IMR-90 (cell line): Measurements from ENCODE around the gene SLC1A5. TPM values are rescaled to one million over a fixed set of nuclear protein-coding genes. Genes with fewer than 3 reads are reported as not detected.

ENCODE experiments used
- ATAC-seq: fragments of 200-7000 bp; cut with Tn5 transposase; 2 replicates; pipeline ENCODE4 v1.9.1; 2020; ENCODE audit warnings: low read depth, mild to moderate bottlenecking, moderate library complexity
- BruUV-seq: library from RNA; stranded (reverse); fragments of 400-500 nt; replicated peaks from 2 replicates; lab custom pipeline; 2021; lab: Mats Ljungman, UMichigan
- CTCF ChIA-PET: fragments of 300-600 bp; formaldehyde crosslinking; extraction: SDS; loops from one replicate; lab custom pipeline; 2021; ENCODE audit warnings: antibody characterized with exemption; lab: Yijun Ruan, JAX
- POLR2A ChIA-PET: fragments of 300-600 bp; sonication (Branson Sonifier 250); formaldehyde crosslinking; loops from one replicate; lab custom pipeline; 2022; ENCODE audit warnings: antibody characterized with exemption; ENCODE audit not compliant: unreplicated experiment; lab: Charles Lee
- DNase-seq: peaks from one replicate; pipeline ENCODE4 v3.0.0; 2013
- H2AFZ ChIP-seq: replicated peaks from 2 replicates; pipeline ENCODE3; 2013; ENCODE audit warnings: low read length, mild to moderate bottlenecking; ENCODE audit not compliant: poor library complexity
- H2AK5ac ChIP-seq: 2 replicates; pipeline ENCODE4 v1.6.1; 2013; ENCODE audit warnings: low read depth, low read length, inconsistent platforms
- H2AK9ac ChIP-seq: replicated peaks from 2 replicates; pipeline ENCODE3; 2013; ENCODE audit warnings: mild to moderate bottlenecking, low read depth, low read length, moderate library complexity; ENCODE audit not compliant: poor library complexity
- H2BK120ac ChIP-seq: 2 replicates; pipeline ENCODE4 v1.6.1; 2013; ENCODE audit warnings: low read depth, low read length, inconsistent platforms
- H2BK15ac ChIP-seq: 3 replicates; pipeline ENCODE4 v1.6.1; 2013; ENCODE audit warnings: low read depth, low read length, inconsistent platforms
- H2BK20ac ChIP-seq: 2 replicates; pipeline ENCODE4 v1.6.1; 2013; ENCODE audit warnings: low read depth, mild to moderate bottlenecking, inconsistent platforms, low read length, moderate library complexity
- H2BK5ac ChIP-seq: 2 replicates; pipeline ENCODE4 v1.6.1; 2013; ENCODE audit warnings: mild to moderate bottlenecking, low read depth, low read length, inconsistent platforms; ENCODE audit not compliant: poor library complexity, severe bottlenecking
- H3K14ac ChIP-seq: replicated peaks from 2 replicates; pipeline ENCODE4 v1.6.1; 2013; ENCODE audit warnings: low read depth, low read length, inconsistent platforms
- H3K18ac ChIP-seq: 2 replicates; pipeline ENCODE4 v1.6.1; 2013; ENCODE audit warnings: low read depth, low read length, control low read depth
- H3K23ac ChIP-seq: 2 replicates; pipeline ENCODE4 v1.6.1; 2013; ENCODE audit warnings: low read depth, low read length, inconsistent platforms
- H3K27ac ChIP-seq: 2 replicates; pipeline ENCODE4 v1.5.1; 2013; ENCODE audit warnings: mild to moderate bottlenecking, control low read depth, low read length; ENCODE audit not compliant: insufficient read depth
- H3K27me3 ChIP-seq: 2 replicates; pipeline ENCODE4 v1.6.1; 2013; ENCODE audit warnings: low read length; ENCODE audit not compliant: control insufficient read depth, insufficient read depth
- H3K36me3 ChIP-seq: 2 replicates; pipeline ENCODE4 v1.6.1; 2013; ENCODE audit warnings: low read length, mixed read lengths; ENCODE audit not compliant: control insufficient read depth, insufficient read depth
- H3K4ac ChIP-seq: 2 replicates; pipeline ENCODE4 v1.6.1; 2013; ENCODE audit warnings: low read depth, low read length, inconsistent platforms
- H3K4me1 ChIP-seq: 2 replicates; pipeline ENCODE4 v1.6.1; 2013; ENCODE audit warnings: low read length, mixed read lengths; ENCODE audit not compliant: control insufficient read depth, insufficient read depth
- H3K4me2 ChIP-seq: 2 replicates; pipeline ENCODE4 v1.6.1; 2013; ENCODE audit warnings: low read depth, mild to moderate bottlenecking, control low read depth, low read length, moderate library complexity
- H3K4me3 ChIP-seq: 2 replicates; pipeline ENCODE4 v1.5.1; 2013; ENCODE audit warnings: low read depth, mild to moderate bottlenecking, control low read depth, low read length, moderate library complexity; ENCODE audit not compliant: insufficient read depth
- H3K56ac ChIP-seq: 2 replicates; pipeline ENCODE4 v1.6.1; 2013; ENCODE audit warnings: low read length, inconsistent platforms; ENCODE audit not compliant: insufficient read depth; ENCODE audit errors: extremely low read depth
- H3K79me1 ChIP-seq, 2 experiments: 2 replicates each; pipeline ENCODE4 v1.6.1; 2013; ENCODE audit warnings: low read length in 2 of 2, inconsistent platforms in 1 of 2, low read depth in 1 of 2
- H3K9ac ChIP-seq: 2 replicates; pipeline ENCODE4 v1.6.1; 2013; ENCODE audit warnings: low read depth, low read length, control low read depth
- H3K9me1 ChIP-seq: 2 replicates; pipeline ENCODE4 v1.6.1; 2013; ENCODE audit warnings: low read length, inconsistent platforms; ENCODE audit not compliant: insufficient read depth
- H3K9me3 ChIP-seq: 2 replicates; pipeline ENCODE4 v1.6.1; 2013; ENCODE audit warnings: low read length; ENCODE audit not compliant: control insufficient read depth, insufficient read depth
- H4K20me1 ChIP-seq: 2 replicates; pipeline ENCODE4 v1.6.1; 2013; ENCODE audit warnings: low read length, inconsistent platforms; ENCODE audit not compliant: insufficient read depth
- H4K5ac ChIP-seq: 2 replicates; pipeline ENCODE4 v1.6.1; 2013; ENCODE audit warnings: mild to moderate bottlenecking, low read depth, low read length, control low read depth
- H4K8ac ChIP-seq, 2 experiments: 2 replicates each; pipeline ENCODE4 v1.6.1; 2013; ENCODE audit warnings: low read depth in 2 of 2, low read length in 2 of 2, control low read depth in 1 of 2, inconsistent platforms in 1 of 2
- H4K91ac ChIP-seq: 2 replicates; pipeline ENCODE4 v1.6.1; 2013; ENCODE audit warnings: low read depth, low read length, inconsistent platforms; ENCODE audit not compliant: insufficient read depth
- BHLHE40 ChIP-seq: fragments of 150-350 bp; IDR thresholded peaks from 2 replicates; pipeline ENCODE4 v1.6.1; 2016; ENCODE audit warnings: mild to moderate bottlenecking, low read depth, low read length
- CEBPB ChIP-seq: IDR thresholded peaks from 2 replicates; pipeline ENCODE4 v1.6.1; 2012; ENCODE audit warnings: low read depth, low read length, improper control_type of control experiment
- CTCF ChIP-seq: conservative IDR thresholded peaks from 2 replicates; pipeline ENCODE4 v1.5.1; 2012; ENCODE audit warnings: mild to moderate bottlenecking, low read depth, low read length, improper control_type of control experiment
- MXI1 ChIP-seq: IDR thresholded peaks from 2 replicates; pipeline ENCODE4 v1.6.1; 2012; ENCODE audit warnings: low read depth, mild to moderate bottlenecking, low read length, moderate library complexity, borderline replicate concordance
- RAD21 ChIP-seq: IDR thresholded peaks from 2 replicates; pipeline ENCODE4 v1.6.1; 2012; ENCODE audit warnings: low read length, improper control_type of control experiment
- RCOR1 ChIP-seq: IDR thresholded peaks from 2 replicates; pipeline ENCODE4 v1.6.1; 2012; ENCODE audit warnings: mild to moderate bottlenecking, low read length, improper control_type of control experiment; ENCODE audit not compliant: insufficient replicate concordance
- RFX5 ChIP-seq: IDR thresholded peaks from 2 replicates; pipeline ENCODE4 v1.8.0; 2012; ENCODE audit warnings: low read depth, mild to moderate bottlenecking, low read length, moderate library complexity
- WGBS, 2 experiments: methylation state at CpG; one replicate each; pipeline versions ENCODE4 v1.1.5 to v1.1.7; 2013; ENCODE audit warnings: missing lambda C conversion rate in 2 of 2; ENCODE audit not compliant: insufficient read length in 1 of 2; ENCODE audit errors: extremely low coverage in 2 of 2; 5-methylcytosine and 5-hydroxymethylcytosine counted together
- dilution Hi-C: fragments of 300-500 bp; cut with HindIII; formaldehyde crosslinking; loops from one replicate; pipeline ENCODE4 v1.14.3; 2018; ENCODE audit warnings: low sequenced_read_pairs; ENCODE audit not compliant: unreplicated experiment
- in situ Hi-C: fragments of 300-500 bp; cut with MboI; formaldehyde crosslinking; loops from 3 replicates; pipeline ENCODE4 v1.14.3; 2019; ENCODE audit warnings: low sequenced_read_pairs, inconsistent platforms, mixed read lengths
- intact Hi-C: fragments of 100-400 bp; cut with micrococcal nuclease; formaldehyde crosslinking; loops from 2 replicates; pipeline ENCODE4 v1.10.0; 2022
- polyA plus RNA-seq, 3 experiments: library from polyadenylated mRNA; depleted of rRNA; stranded (reverse); fragments of >200 nt; gene quantifications; 2 replicates each; pipeline ENCODE4 v1.2.3, GENCODE V29; 2012; ENCODE audit warnings: low replicate concordance in 1 of 3
- total RNA-seq: library from RNA; depleted of rRNA; stranded (reverse); fragments of >200 nt; gene quantifications from 2 replicates; pipeline ENCODE4 v1.2.3, GENCODE V29; 2012

Gene SLC1A5
- total and polyA plus RNA-seq, 2 of the 4 experiments (the other 2 are of a cell fraction) = 142 to 171 TPM

- in situ Hi-C loops (no loop called here), intact Hi-C loops (no loop called here), dilution Hi-C loops (no loop called here)
- CTCF ChIA-PET = interaction anchor here (0.6 to 1.6 kb wide), 2 partner anchors 11 to 31 kb away, joined by 3 to 4 read pairs; partner anchors contain the start of gene SLC1A5
- Histone ChIP-seq H3K4me2 (no peak overlapping the region), H3K36me3 (no peaks in the 10 kb centered on the region), H2AK9ac (no peak overlapping the region), H2AFZ (no peak overlapping the region), H2BK20ac (no peak overlapping the region), H3K18ac (no peak overlapping the region), H3K79me1 (no peaks in the 10 kb centered on the region), H3K56ac (no peak overlapping the region), H3K4me1 (peaks cover 10% of the 10 kb centered on the region), H2BK120ac (no peak overlapping the region), H3K4me3 (no peak overlapping the region), H4K5ac (no peak overlapping the region), H2AK5ac (no peak overlapping the region), H3K9me3 (no peaks in the 10 kb centered on the region), H3K14ac (no peak overlapping the region), H4K8ac (no peak overlapping the region), H3K27ac (no peak overlapping the region), H3K4ac (no peak overlapping the region), H4K91ac (no peak overlapping the region), H3K23ac (no peak overlapping the region), H4K20me1 (no peaks in the 10 kb centered on the region), H2BK15ac (no peak overlapping the region), H3K27me3 (no peaks in the 10 kb centered on the region), H3K9ac (no peak overlapping the region), H2BK5ac (no peak overlapping the region), H3K9me1 (peaks cover 3% of the 10 kb centered on the region; the same call in 1 of the 2 replicates)
- BruUV-seq = no TSS peak
- WGBS, 2 experiments = no CpG with 5 or more reads among the region's 2 CpGs
- DNase-seq (no peak), ATAC-seq (no peak)
- TF ChIP-seq CEBPB (no peak), RFX5 (no peak), MXI1 (no peak), BHLHE40 (no peak), RCOR1 (no peak), CTCF (no peak), RAD21 (no peak)
- POLR2A ChIA-PET = no interaction called here
These were observed 10.3 kb upstream of the SLC1A5 start for GRCh38 chr19:46798713-46799112.
